Measurements from ENCODE around the gene POU3F3. TPM values are rescaled to one million over a fixed set of nuclear protein-coding genes. Genes with fewer than 3 reads are reported as not detected.

POU3F3 gene
- total RNA-seq, 1 experiment from 2014 or later, result not detected

GRCh38 chr2:104902317-104902716 lies 48.4 kb downstream of the POU3F3 start (continued):
- TF ChIP-seq CTCF (IDR thresholded peaks at IDR 0.05 in 2 of 3, conservative IDR thresholded peaks at IDR 0.05 in 1 of 3; ENCODE audit: borderline replicate concordance in 1 of 3, insufficient read depth in 1 of 3, low read depth in 2 of 3, low read length in 2 of 3) (no peak), YY1 (IDR thresholded peaks at IDR 0.05; ENCODE audit: extremely low read depth, insufficient replicate concordance, low read depth, low read length) (no peak), ZBTB33 (IDR thresholded peaks at IDR 0.05; ENCODE audit: extremely low read depth, insufficient replicate concordance, low read length) (no peak), ZNF274 (IDR thresholded peaks at IDR 0.05; ENCODE audit: low read depth, low read length) (no peak), FOSL1 (IDR thresholded peaks at IDR 0.05; ENCODE audit: low read depth) (no peak), ATF3 (IDR thresholded peaks at IDR 0.05) (no peak)

Other genes with a start within 250 kb of the POU3F3 start
- 49.7 TPM for gene MRPS9, start 184.0 kb downstream of the POU3F3 start, total RNA-seq (2021; ENCODE audit: unreplicated experiment)

All from HCT116 (cell line).